ENCODE results near the gene LILRB5.
"Not testable (repeated sequence)": the region's sequence is repeated elsewhere in the genome, so short reads cannot be mapped to it uniquely, and the experiment has no call there.

LILRB5 gene

GRCh38 chr19:54282686-54283470 lies 25.8 kb upstream of the LILRB5 start:
- no peak overlapping the region for H3K56ac ChIP-seq (ENCODE audit: low read length)
- H3K23ac ChIP-seq (ENCODE audit: low read length): no peak overlapping the region
- no peak overlapping the region for H3K9ac ChIP-seq (ENCODE audit: low read length)
- H3K79me1 ChIP-seq (ENCODE audit: low read length): no peaks in the 10 kb centered on the region
- no peak overlapping the region for H2BK120ac ChIP-seq (ENCODE audit: low read depth, low read length)
- no CpG with 5 or more reads among the region's 9 CpGs for whole genome bisulfite sequencing (ENCODE audit: extremely low coverage, insufficient coverage, low lambda C conversion rate)
- H3K18ac ChIP-seq (ENCODE audit: low read length): no peak overlapping the region
- no peak overlapping the region for H2BK5ac ChIP-seq (ENCODE audit: low read length)
- H2AK5ac ChIP-seq (ENCODE audit: low read length): no peak overlapping the region
- H3K4ac ChIP-seq (ENCODE audit: low read depth, low read length): no peak overlapping the region
- H3K4me2 ChIP-seq (ENCODE audit: low read length): no peak overlapping the region
- DNase-seq: no peak
- H4K5ac ChIP-seq (ENCODE audit: low read length): no peak overlapping the region
- H3K36me3 ChIP-seq (ENCODE audit: control insufficient read depth, insufficient read depth, low read length): no peaks in the 10 kb centered on the region
- H3K27me3 ChIP-seq (ENCODE audit: insufficient read depth, low read length, poor library complexity): no peaks in the 10 kb centered on the region
- no peak overlapping the region for H3K4me3 ChIP-seq (ENCODE audit: low read length)
- H4K8ac ChIP-seq (ENCODE audit: low read depth, low read length): no peak overlapping the region
- no peak overlapping the region for H2BK15ac ChIP-seq (replicated peaks; ENCODE audit: low read depth)
- H3K79me2 ChIP-seq (ENCODE audit: control insufficient read depth, insufficient read depth, low read length): no peaks in the 10 kb centered on the region
- H3K4me1 ChIP-seq (ENCODE audit: control insufficient read depth, low read depth, low read length): no peaks in the 10 kb centered on the region
- no peak overlapping the region for H3K27ac ChIP-seq (ENCODE audit: low read depth, low read length)

GRCh38 chr19:54281729-54282075 lies 24.6 kb upstream of the LILRB5 start:
- H3K56ac ChIP-seq (ENCODE audit: low read length); H3K4me1 ChIP-seq (ENCODE audit: control insufficient read depth, low read depth, low read length); H4K8ac ChIP-seq (ENCODE audit: low read depth, low read length); H3K4ac ChIP-seq (ENCODE audit: low read depth, low read length); H3K18ac ChIP-seq (ENCODE audit: low read length); DNase-seq; H3K27ac ChIP-seq (ENCODE audit: low read depth, low read length); H3K36me3 ChIP-seq (ENCODE audit: control insufficient read depth, insufficient read depth, low read length); H3K4me2 ChIP-seq (ENCODE audit: low read length); H3K23ac ChIP-seq (ENCODE audit: low read length); H3K79me1 ChIP-seq (ENCODE audit: low read length); H4K5ac ChIP-seq (ENCODE audit: low read length); H3K4me3 ChIP-seq (ENCODE audit: low read length); H2AK5ac ChIP-seq (ENCODE audit: low read length); H3K9ac ChIP-seq (ENCODE audit: low read length); H3K27me3 ChIP-seq (ENCODE audit: insufficient read depth, low read length, poor library complexity); H2BK120ac ChIP-seq (ENCODE audit: low read depth, low read length); H3K79me2 ChIP-seq (ENCODE audit: control insufficient read depth, insufficient read depth, low read length); H2BK15ac ChIP-seq (replicated peaks; ENCODE audit: low read depth); H2BK5ac ChIP-seq (ENCODE audit: low read length): not testable (repeated sequence)
- WGBS (ENCODE audit: extremely low coverage, insufficient coverage, low lambda C conversion rate): no CpG with 5 or more reads among the region's 5 CpGs

- H3K4me3 ChIP-seq (ENCODE audit: low read length): no peak within 1 kb of the TSS
- H3K4ac ChIP-seq (ENCODE audit: low read depth, low read length): no peak within 1 kb of the TSS
- no peak within 1 kb of the TSS for H3K18ac ChIP-seq (ENCODE audit: low read length)
- H3K4me1 ChIP-seq (ENCODE audit: control insufficient read depth, low read depth, low read length): no peaks in the 10 kb centered on the region
- WGBS (ENCODE audit: extremely low coverage, insufficient coverage, low lambda C conversion rate): no CpG with 5 or more reads among the region's 12 CpGs
- H2AK5ac ChIP-seq (ENCODE audit: low read length): no peak within 1 kb of the TSS
- H3K9ac ChIP-seq (ENCODE audit: low read length): no peak within 1 kb of the TSS
- H3K27ac ChIP-seq (ENCODE audit: low read depth, low read length): no peak within 1 kb of the TSS
- H3K79me1 ChIP-seq (ENCODE audit: low read length): no peaks in the 10 kb centered on the region
- no peak within 1 kb of the TSS for H2BK15ac ChIP-seq (replicated peaks; ENCODE audit: low read depth)
- H4K5ac ChIP-seq (ENCODE audit: low read length): no peak within 1 kb of the TSS
- no peak within 1 kb of the TSS for H2BK120ac ChIP-seq (ENCODE audit: low read depth, low read length)
- H3K36me3 ChIP-seq (ENCODE audit: control insufficient read depth, insufficient read depth, low read length): no peaks in the 10 kb centered on the region
- H3K27me3 ChIP-seq (ENCODE audit: insufficient read depth, low read length, poor library complexity): no peaks in the 10 kb centered on the region
- no peak within 1 kb of the TSS for H4K8ac ChIP-seq (ENCODE audit: low read depth, low read length)
- H3K4me2 ChIP-seq (ENCODE audit: low read length): no peak within 1 kb of the TSS
- H3K23ac ChIP-seq (ENCODE audit: low read length): no peak within 1 kb of the TSS
- no peaks in the 10 kb centered on the region for H3K79me2 ChIP-seq (ENCODE audit: control insufficient read depth, insufficient read depth, low read length)
- no peak within 1 kb of the TSS for H2BK5ac ChIP-seq (ENCODE audit: low read length)
- no peak within 1 kb of the TSS for H3K56ac ChIP-seq (ENCODE audit: low read length)
- DNase-seq: no peak
Measured at GRCh38 chr19:54281007-54281728, 24.1 kb upstream of the LILRB5 start, which contains the start of gene LILRB2. TSS of gene LILRB2 (minus strand) at chr19:54281110. CDS start at chr19:54280496, 614 bp downstream.

GRCh38 chr19:54280441-54280840 lies 23.4 kb upstream of the LILRB5 start:
- not testable (repeated sequence) for H3K18ac ChIP-seq (ENCODE audit: low read length)

GRCh38 chr19:54280025-54280424 lies 23.0 kb upstream of the LILRB5 start:
- not testable (repeated sequence) for H2BK120ac ChIP-seq (ENCODE audit: low read depth, low read length); H3K18ac ChIP-seq (ENCODE audit: low read length); H3K27ac ChIP-seq (ENCODE audit: low read depth, low read length); H3K56ac ChIP-seq (ENCODE audit: low read length); H3K27me3 ChIP-seq (ENCODE audit: insufficient read depth, low read length, poor library complexity); H3K4ac ChIP-seq (ENCODE audit: low read depth, low read length); H2BK5ac ChIP-seq (ENCODE audit: low read length); H2AK5ac ChIP-seq (ENCODE audit: low read length); H4K8ac ChIP-seq (ENCODE audit: low read depth, low read length); H3K79me2 ChIP-seq (ENCODE audit: control insufficient read depth, insufficient read depth, low read length); DNase-seq; H3K4me2 ChIP-seq (ENCODE audit: low read length); H3K79me1 ChIP-seq (ENCODE audit: low read length); H3K23ac ChIP-seq (ENCODE audit: low read length); H3K4me1 ChIP-seq (ENCODE audit: control insufficient read depth, low read depth, low read length); H3K9ac ChIP-seq (ENCODE audit: low read length); H3K4me3 ChIP-seq (ENCODE audit: low read length); H4K5ac ChIP-seq (ENCODE audit: low read length); H3K36me3 ChIP-seq (ENCODE audit: control insufficient read depth, insufficient read depth, low read length); H2BK15ac ChIP-seq (replicated peaks; ENCODE audit: low read depth)
- WGBS (ENCODE audit: extremely low coverage, insufficient coverage, low lambda C conversion rate): no CpG with 5 or more reads among the region's 4 CpGs

More at GRCh38 chr19:54280441-54280840, 23.4 kb upstream of the LILRB5 start:
- H3K4me2 ChIP-seq (ENCODE audit: low read length); H3K27ac ChIP-seq (ENCODE audit: low read depth, low read length); H3K9ac ChIP-seq (ENCODE audit: low read length); H3K56ac ChIP-seq (ENCODE audit: low read length); H3K4me1 ChIP-seq (ENCODE audit: control insufficient read depth, low read depth, low read length); H3K27me3 ChIP-seq (ENCODE audit: insufficient read depth, low read length, poor library complexity); H3K79me2 ChIP-seq (ENCODE audit: control insufficient read depth, insufficient read depth, low read length); H3K23ac ChIP-seq (ENCODE audit: low read length); H2BK15ac ChIP-seq (replicated peaks; ENCODE audit: low read depth); H2AK5ac ChIP-seq (ENCODE audit: low read length); DNase-seq; H3K79me1 ChIP-seq (ENCODE audit: low read length); H3K4ac ChIP-seq (ENCODE audit: low read depth, low read length); H3K4me3 ChIP-seq (ENCODE audit: low read length); H2BK120ac ChIP-seq (ENCODE audit: low read depth, low read length); H2BK5ac ChIP-seq (ENCODE audit: low read length); H4K5ac ChIP-seq (ENCODE audit: low read length); H4K8ac ChIP-seq (ENCODE audit: low read depth, low read length); H3K36me3 ChIP-seq (ENCODE audit: control insufficient read depth, insufficient read depth, low read length): not testable (repeated sequence)
- no CpG with 5 or more reads among the region's 10 CpGs for WGBS (ENCODE audit: extremely low coverage, insufficient coverage, low lambda C conversion rate)
